ENCODE results near the gene NAALADL1. TPM values are rescaled to one million over a fixed set of nuclear protein-coding genes. Genes with fewer than 3 reads are reported as not detected.

Gene NAALADL1
- total RNA-seq, 4 donors from 2014 or later = 13.8 to 105 (median 75.6) TPM; not detected in 1

DNA sequence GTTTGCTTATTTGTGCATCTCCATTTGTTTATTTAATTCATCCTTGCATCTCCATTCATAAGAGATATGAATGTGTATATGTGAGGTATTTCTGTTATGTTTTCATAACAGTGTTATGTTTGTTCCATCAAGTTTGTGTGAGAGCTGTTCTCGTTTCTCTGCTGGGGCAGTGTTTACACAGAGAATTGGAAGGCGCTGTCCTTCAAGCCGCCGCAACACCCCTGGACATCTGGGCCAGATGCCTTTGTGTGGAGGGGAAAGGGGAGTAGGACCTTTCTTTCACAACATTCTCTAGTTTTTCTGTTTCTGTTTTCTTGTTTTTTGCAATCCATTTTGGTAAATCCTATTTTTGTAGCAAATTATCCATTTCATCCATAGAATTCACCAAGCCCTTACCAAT lies 46.3 kb upstream of the NAALADL1 start:
- intact Hi-C loops (cut with DNase I; ENCODE audit: low total_unique reads) (no loop called here), in situ Hi-C loops (cut with MboI; ENCODE audit: low pct_ligation_motif_present in 1 of 4, low pct_unique_long_range_greater_than_20kb in 1 of 4, low sequenced_read_pairs in 3 of 4) (no loop called here)
- WGBS, 2 donors (ENCODE audit: low coverage in 1 of 2) = 78 to 82% methylated on average over 4 of the region's 4 CpGs
- TF ChIP-seq POLR2AphosphoS5 (IDR thresholded peaks at IDR 0.05) (no peak), POLR2A (IDR thresholded peaks at IDR 0.05) (no peak), EP300 (IDR thresholded peaks at IDR 0.05; ENCODE audit: low read depth) (no peak)
- TF ChIP-seq, protein P1, sequence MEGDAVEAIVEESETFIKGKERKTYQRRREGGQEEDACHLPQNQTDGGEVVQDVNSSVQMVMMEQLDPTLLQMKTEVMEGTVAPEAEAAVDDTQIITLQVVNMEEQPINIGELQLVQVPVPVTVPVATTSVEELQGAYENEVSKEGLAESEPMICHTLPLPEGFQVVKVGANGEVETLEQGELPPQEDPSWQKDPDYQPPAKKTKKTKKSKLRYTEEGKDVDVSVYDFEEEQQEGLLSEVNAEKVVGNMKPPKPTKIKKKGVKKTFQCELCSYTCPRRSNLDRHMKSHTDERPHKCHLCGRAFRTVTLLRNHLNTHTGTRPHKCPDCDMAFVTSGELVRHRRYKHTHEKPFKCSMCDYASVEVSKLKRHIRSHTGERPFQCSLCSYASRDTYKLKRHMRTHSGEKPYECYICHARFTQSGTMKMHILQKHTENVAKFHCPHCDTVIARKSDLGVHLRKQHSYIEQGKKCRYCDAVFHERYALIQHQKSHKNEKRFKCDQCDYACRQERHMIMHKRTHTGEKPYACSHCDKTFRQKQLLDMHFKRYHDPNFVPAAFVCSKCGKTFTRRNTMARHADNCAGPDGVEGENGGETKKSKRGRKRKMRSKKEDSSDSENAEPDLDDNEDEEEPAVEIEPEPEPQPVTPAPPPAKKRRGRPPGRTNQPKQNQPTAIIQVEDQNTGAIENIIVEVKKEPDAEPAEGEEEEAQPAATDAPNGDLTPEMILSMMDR (IDR thresholded peaks at IDR 0.05) = no peak
- H3K4me3 ChIP-seq = no peak overlapping the region
- no peaks in the 10 kb centered on the region for H3K9me3 ChIP-seq
- no peaks in the 10 kb centered on the region for H3K27me3 ChIP-seq
- H3K36me3 ChIP-seq = peaks cover 0 to 11% (median 3%) of the 10 kb centered on the region in 4 donors
- H3K4me1 ChIP-seq = no peaks in the 10 kb centered on the region
- no peak overlapping the region for H3K27ac ChIP-seq
- no peak for DNase-seq

DNA sequence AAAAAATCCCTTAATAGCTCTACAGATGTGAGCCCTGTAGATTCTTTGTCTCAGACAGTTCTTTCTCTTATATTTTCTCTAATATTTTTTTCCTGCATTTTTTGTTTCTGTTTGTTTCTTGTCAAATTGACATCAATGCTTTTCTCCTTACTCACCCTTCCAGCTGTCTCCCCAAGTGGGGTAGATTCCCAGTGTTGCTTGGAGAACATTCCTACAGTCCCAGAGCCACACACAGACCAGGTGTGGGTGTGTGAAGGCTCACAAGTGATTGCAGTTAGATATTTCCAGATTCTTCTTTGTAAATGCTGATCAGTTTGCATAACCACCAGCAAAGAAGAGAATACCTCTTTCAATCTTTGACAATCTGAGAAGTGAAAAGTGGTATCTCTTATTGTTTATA lies 45.1 kb upstream of the NAALADL1 start:
- Histone ChIP-seq H3K27ac (no peak overlapping the region), H3K4me1 (no peaks in the 10 kb centered on the region)

DNA sequence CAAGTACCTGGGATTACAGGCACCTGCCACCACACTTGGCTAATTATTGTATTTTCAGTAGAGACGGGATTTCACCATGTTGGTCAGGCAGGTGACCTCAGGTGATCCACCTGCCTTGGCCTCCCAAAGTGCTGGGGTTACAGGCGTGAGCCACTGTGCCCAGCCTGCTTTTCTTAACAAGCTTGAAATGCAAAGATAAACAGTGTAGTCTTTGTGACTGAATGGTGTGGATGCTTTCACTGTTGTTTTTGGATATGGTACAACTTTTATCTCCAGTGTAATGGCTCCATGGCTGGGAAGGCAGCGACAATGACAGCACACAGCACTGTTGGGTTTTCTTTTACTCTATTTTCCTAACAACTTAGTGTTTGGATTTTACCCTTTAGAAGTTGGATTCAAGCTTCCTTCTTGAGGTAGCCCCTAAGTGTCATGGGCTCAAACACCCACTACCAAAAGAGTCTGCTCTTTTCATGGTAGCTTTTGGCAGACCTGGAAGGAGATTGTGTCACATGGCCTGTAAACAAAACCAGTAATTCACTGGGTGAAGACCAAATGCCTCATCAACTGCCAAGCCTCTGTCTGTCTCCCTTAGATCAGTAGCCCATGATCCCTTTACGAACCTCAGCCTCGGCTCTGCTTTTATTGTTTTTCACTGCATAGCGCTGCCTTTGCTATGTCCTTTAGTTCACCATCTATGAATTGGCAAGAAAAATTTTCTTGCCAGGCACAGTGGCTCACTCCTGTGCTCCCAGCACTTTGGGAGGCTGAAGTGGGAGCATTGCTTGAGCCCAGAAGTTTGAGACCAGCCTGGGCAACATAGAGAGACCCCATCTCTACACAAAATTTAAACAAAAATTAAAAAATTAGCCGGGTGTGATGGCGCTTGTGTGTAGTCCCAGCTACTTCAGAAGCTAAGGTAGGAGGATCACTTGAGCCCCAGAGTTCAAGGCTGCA lies 44.1 kb upstream of the NAALADL1 start:
- Histone ChIP-seq H3K27me3 (no peaks in the 10 kb centered on the region), H3K36me3 (peaks cover 0 to 8% (median 0%) of the 10 kb centered on the region in 4 donors), H3K9me3 (no peaks in the 10 kb centered on the region), H3K4me3 (no peak overlapping the region), H3K4me1 (peaks cover under 1 to 3% (median 1%) of the 10 kb centered on the region in 4 donors), H3K27ac (no peak overlapping the region)
- WGBS, 2 donors (ENCODE audit: low coverage in 1 of 2) = 67 to 68% methylated on average over 5 to 8 of the region's 8 CpGs
- intact Hi-C loops (cut with DNase I; ENCODE audit: low total_unique reads) = no loop called here
- in situ Hi-C loops (cut with MboI; ENCODE audit: low pct_ligation_motif_present in 1 of 4, low pct_unique_long_range_greater_than_20kb in 1 of 4, low sequenced_read_pairs in 3 of 4) = no loop called here
- DNase-seq = no peak
- TF ChIP-seq, protein P1 (IDR thresholded peaks at IDR 0.05) = no peak
- TF ChIP-seq EP300 (IDR thresholded peaks at IDR 0.05; ENCODE audit: low read depth) = no peak
- no peak for TF ChIP-seq POLR2AphosphoS5 (IDR thresholded peaks at IDR 0.05)
- no peak for TF ChIP-seq POLR2A (IDR thresholded peaks at IDR 0.05)

More for the DNA sequence above, 45.1 kb upstream of the NAALADL1 start:
- DNase-seq = no peak
- H3K36me3 ChIP-seq = peaks cover 0 to 10% (median 3%) of the 10 kb centered on the region in 4 donors
- no peak for TF ChIP-seq POLR2AphosphoS5 (IDR thresholded peaks at IDR 0.05)
- TF ChIP-seq, protein P1 (IDR thresholded peaks at IDR 0.05) = no peak
- no peak for TF ChIP-seq EP300 (IDR thresholded peaks at IDR 0.05; ENCODE audit: low read depth)
- TF ChIP-seq POLR2A (IDR thresholded peaks at IDR 0.05) = no peak
- H3K9me3 ChIP-seq = no peaks in the 10 kb centered on the region
- no peak overlapping the region for H3K4me3 ChIP-seq
- intact Hi-C loops (cut with DNase I; ENCODE audit: low total_unique reads) = no loop called here
- in situ Hi-C loops (cut with MboI; ENCODE audit: low pct_ligation_motif_present in 1 of 4, low pct_unique_long_range_greater_than_20kb in 1 of 4, low sequenced_read_pairs in 3 of 4) = no loop called here
- no peaks in the 10 kb centered on the region for H3K27me3 ChIP-seq

DNA sequence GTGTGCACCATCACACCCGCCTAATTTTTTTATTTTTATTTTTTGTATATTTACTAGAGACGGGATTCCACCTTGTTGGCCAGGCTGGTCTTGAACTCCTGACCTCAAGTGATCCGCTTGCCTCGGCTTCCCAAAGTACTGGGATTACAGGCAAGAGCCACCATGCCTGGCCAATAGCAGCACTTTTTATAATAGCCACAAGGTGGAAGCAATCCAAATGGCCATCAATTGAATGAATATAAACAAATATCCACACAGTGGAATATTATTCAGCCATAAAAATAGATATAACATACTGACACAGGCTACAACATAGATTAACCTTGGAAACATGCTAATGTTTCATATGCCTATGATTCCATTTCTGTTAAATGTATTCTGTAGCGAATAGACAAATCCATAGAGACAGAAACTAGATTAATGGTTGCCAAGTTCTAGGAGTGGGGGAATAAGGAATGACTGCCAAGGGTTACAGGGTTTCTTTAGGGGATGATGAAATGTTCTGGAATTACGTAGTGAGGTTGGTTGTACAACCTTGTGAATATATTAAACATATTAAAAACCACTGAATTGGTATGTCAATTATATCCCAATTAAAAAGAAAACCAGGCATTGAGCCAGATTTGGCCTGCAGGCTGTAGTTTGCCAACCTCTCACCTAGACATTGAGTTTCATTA lies 42.5 kb upstream of the NAALADL1 start:
- H3K4me1 ChIP-seq = peaks cover 8 to 13% (median 10%) of the 10 kb centered on the region in 4 donors

More for the DNA sequence above, 42.5 kb upstream of the NAALADL1 start:
- H3K27ac ChIP-seq = no peak overlapping the region
- TF ChIP-seq EP300 (IDR thresholded peaks at IDR 0.05; ENCODE audit: low read depth) (no peak), POLR2AphosphoS5 (IDR thresholded peaks at IDR 0.05) (no peak), POLR2A (IDR thresholded peaks at IDR 0.05) (no peak)
- TF ChIP-seq, protein P1 (IDR thresholded peaks at IDR 0.05) = no peak
- H3K27me3 ChIP-seq = no peaks in the 10 kb centered on the region
- H3K9me3 ChIP-seq = no peaks in the 10 kb centered on the region
- peaks cover 0 to 9% (median 0%) of the 10 kb centered on the region in 4 donors for H3K36me3 ChIP-seq
- in situ Hi-C loops (cut with MboI; ENCODE audit: low pct_ligation_motif_present in 1 of 4, low pct_unique_long_range_greater_than_20kb in 1 of 4, low sequenced_read_pairs in 3 of 4) (no loop called here), intact Hi-C loops (cut with DNase I; ENCODE audit: low total_unique reads) (no loop called here)
- DNase-seq = no peak
- WGBS, 2 donors (ENCODE audit: low coverage in 1 of 2) = 86 to 91% methylated on average over 5 to 6 of the region's 6 CpGs
- no peak overlapping the region for H3K4me3 ChIP-seq

Data from transverse colon (tissue), 4 donors.